ENCODE measurements around the gene TRPT1.
A peak's percentile ranks its signal among the peaks of the same experiment; 100 is the strongest.

Gene TRPT1

GRCh38 chr11:64207256-64208085 is 18.5 kb downstream of the TRPT1 start:
- WGBS, 2 experiments: 90 to 92% methylated on average over 30 of the region's 30 CpGs
- Histone ChIP-seq H3K36me3 (ENCODE audit: control insufficient read depth, insufficient read depth, low read length) (peaks cover 15% of the 10 kb centered on the region), H3K4me1 (ENCODE audit: control insufficient read depth, insufficient read depth, low read length) (no peaks in the 10 kb centered on the region), H3K9me3 (ENCODE audit: control insufficient read depth, low read length) (no peaks in the 10 kb centered on the region), H3K4me3 (ENCODE audit: insufficient read depth, low read depth, low read length) (no peak overlapping the region), H3K27me3 (ENCODE audit: control insufficient read depth, insufficient read depth, low read length, poor library complexity, severe bottlenecking) (no peaks in the 10 kb centered on the region), H3K27ac (ENCODE audit: insufficient read depth, low read depth, low read length, poor library complexity, severe bottlenecking) (peak overlapping the region; percentile 8)

GRCh38 chr11:64206457-64207255 is 19.3 kb downstream of the TRPT1 start, which contains the start of gene FERMT3:
TSS of gene FERMT3 (plus strand) at chr11:64206721. CDS start at chr11:64207365, 644 bp downstream.
- Histone ChIP-seq H3K4me1 (ENCODE audit: control insufficient read depth, insufficient read depth, low read length) (no peaks in the 10 kb centered on the region), H3K27me3 (ENCODE audit: control insufficient read depth, insufficient read depth, low read length, poor library complexity, severe bottlenecking) (no peaks in the 10 kb centered on the region), H3K27ac (ENCODE audit: insufficient read depth, low read depth, low read length, poor library complexity, severe bottlenecking) (peak within 1 kb of the TSS; percentile 8), H3K4me3 (ENCODE audit: insufficient read depth, low read depth, low read length) (no peak within 1 kb of the TSS), H3K36me3 (ENCODE audit: control insufficient read depth, insufficient read depth, low read length) (peaks cover 23% of the 10 kb centered on the region), H3K9me3 (ENCODE audit: control insufficient read depth, low read length) (no peaks in the 10 kb centered on the region)
- 94 to 95% methylated on average over 27 of the region's 27 CpGs for WGBS, 2 experiments

- no peaks in the 10 kb centered on the region for H3K4me1 ChIP-seq (ENCODE audit: control insufficient read depth, insufficient read depth, low read length)
These were observed 21.5 kb downstream of the TRPT1 start for GRCh38 chr11:64204464-64204989.

GRCh38 chr11:64204080-64204440 is 21.9 kb downstream of the TRPT1 start:
- no peaks in the 10 kb centered on the region for H3K4me1 ChIP-seq (ENCODE audit: control insufficient read depth, insufficient read depth, low read length)
- WGBS, 2 experiments: 92 to 95% methylated on average over 16 of the region's 16 CpGs
- no peaks in the 10 kb centered on the region for H3K9me3 ChIP-seq (ENCODE audit: control insufficient read depth, low read length)
- H3K4me3 ChIP-seq (ENCODE audit: insufficient read depth, low read depth, low read length): no peak overlapping the region
- H3K27me3 ChIP-seq (ENCODE audit: control insufficient read depth, insufficient read depth, low read length, poor library complexity, severe bottlenecking): no peaks in the 10 kb centered on the region
- H3K27ac ChIP-seq (ENCODE audit: insufficient read depth, low read depth, low read length, poor library complexity, severe bottlenecking): no peak overlapping the region
- H3K36me3 ChIP-seq (ENCODE audit: control insufficient read depth, insufficient read depth, low read length): peaks cover 41% of the 10 kb centered on the region

More at GRCh38 chr11:64204464-64204989, 21.5 kb downstream of the TRPT1 start:
- H3K4me3 ChIP-seq (ENCODE audit: insufficient read depth, low read depth, low read length): no peak overlapping the region
- H3K9me3 ChIP-seq (ENCODE audit: control insufficient read depth, low read length): no peaks in the 10 kb centered on the region
- H3K27ac ChIP-seq (ENCODE audit: insufficient read depth, low read depth, low read length, poor library complexity, severe bottlenecking): no peak overlapping the region
- peaks cover 41% of the 10 kb centered on the region for H3K36me3 ChIP-seq (ENCODE audit: control insufficient read depth, insufficient read depth, low read length)
- WGBS, 2 experiments: 74 to 79% methylated on average over 7 of the region's 7 CpGs
- no peaks in the 10 kb centered on the region for H3K27me3 ChIP-seq (ENCODE audit: control insufficient read depth, insufficient read depth, low read length, poor library complexity, severe bottlenecking)

- WGBS, 2 experiments: 92 to 94% methylated on average over 27 of the region's 27 CpGs
- peaks cover 45% of the 10 kb centered on the region for H3K36me3 ChIP-seq (ENCODE audit: control insufficient read depth, insufficient read depth, low read length)
- H3K27me3 ChIP-seq (ENCODE audit: control insufficient read depth, insufficient read depth, low read length, poor library complexity, severe bottlenecking): no peaks in the 10 kb centered on the region
- no peaks in the 10 kb centered on the region for H3K4me1 ChIP-seq (ENCODE audit: control insufficient read depth, insufficient read depth, low read length)
- H3K27ac ChIP-seq (ENCODE audit: insufficient read depth, low read depth, low read length, poor library complexity, severe bottlenecking): no peak overlapping the region
- H3K9me3 ChIP-seq (ENCODE audit: control insufficient read depth, low read length): no peaks in the 10 kb centered on the region
- H3K4me3 ChIP-seq (ENCODE audit: insufficient read depth, low read depth, low read length): no peak overlapping the region
These were observed 22.4 kb downstream of the TRPT1 start for GRCh38 chr11:64203421-64204079.

- no peaks in the 10 kb centered on the region for H3K4me1 ChIP-seq (ENCODE audit: control insufficient read depth, insufficient read depth, low read length)
- H3K36me3 ChIP-seq (ENCODE audit: control insufficient read depth, insufficient read depth, low read length): peaks cover 50% of the 10 kb centered on the region
- no peak overlapping the region for H3K27ac ChIP-seq (ENCODE audit: insufficient read depth, low read depth, low read length, poor library complexity, severe bottlenecking)
- H3K9me3 ChIP-seq (ENCODE audit: control insufficient read depth, low read length): no peaks in the 10 kb centered on the region
- 95 to 98% methylated on average over 9 of the region's 9 CpGs for WGBS, 2 experiments
- no peak overlapping the region for H3K4me3 ChIP-seq (ENCODE audit: insufficient read depth, low read depth, low read length)
- H3K27me3 ChIP-seq (ENCODE audit: control insufficient read depth, insufficient read depth, low read length, poor library complexity, severe bottlenecking): no peaks in the 10 kb centered on the region
These were observed 23.0 kb downstream of the TRPT1 start for GRCh38 chr11:64202992-64203391.

GRCh38 chr11:64201543-64201942 is 24.4 kb downstream of the TRPT1 start:
- Histone ChIP-seq H3K36me3 (ENCODE audit: control insufficient read depth, insufficient read depth, low read length) (peaks cover 64% of the 10 kb centered on the region), H3K9me3 (ENCODE audit: control insufficient read depth, low read length) (no peaks in the 10 kb centered on the region), H3K27ac (ENCODE audit: insufficient read depth, low read depth, low read length, poor library complexity, severe bottlenecking) (no peak overlapping the region), H3K4me1 (ENCODE audit: control insufficient read depth, insufficient read depth, low read length) (no peaks in the 10 kb centered on the region), H3K27me3 (ENCODE audit: control insufficient read depth, insufficient read depth, low read length, poor library complexity, severe bottlenecking) (no peaks in the 10 kb centered on the region), H3K4me3 (ENCODE audit: insufficient read depth, low read depth, low read length) (no peak overlapping the region)
- 90 to 96% methylated on average over 3 of the region's 3 CpGs for WGBS, 2 experiments

- no peak overlapping the region for H3K4me3 ChIP-seq (ENCODE audit: insufficient read depth, low read depth, low read length)
- H3K4me1 ChIP-seq (ENCODE audit: control insufficient read depth, insufficient read depth, low read length): no peaks in the 10 kb centered on the region
- no peak overlapping the region for H3K27ac ChIP-seq (ENCODE audit: insufficient read depth, low read depth, low read length, poor library complexity, severe bottlenecking)
- H3K9me3 ChIP-seq (ENCODE audit: control insufficient read depth, low read length): no peaks in the 10 kb centered on the region
- H3K36me3 ChIP-seq (ENCODE audit: control insufficient read depth, insufficient read depth, low read length): peaks cover 75% of the 10 kb centered on the region
- no peaks in the 10 kb centered on the region for H3K27me3 ChIP-seq (ENCODE audit: control insufficient read depth, insufficient read depth, low read length, poor library complexity, severe bottlenecking)
- WGBS, 2 experiments: 92 to 96% methylated on average over 2 of the region's 2 CpGs
These were observed 27.5 kb downstream of the TRPT1 start for GRCh38 chr11:64198511-64198910.

GRCh38 chr11:64196626-64197025 is 29.4 kb downstream of the TRPT1 start:
- H3K9me3 ChIP-seq (ENCODE audit: control insufficient read depth, low read length): no peaks in the 10 kb centered on the region
- H3K27ac ChIP-seq (ENCODE audit: insufficient read depth, low read depth, low read length, poor library complexity, severe bottlenecking): no peak overlapping the region
- no peak overlapping the region for H3K4me3 ChIP-seq (ENCODE audit: insufficient read depth, low read depth, low read length)
- no peaks in the 10 kb centered on the region for H3K4me1 ChIP-seq (ENCODE audit: control insufficient read depth, insufficient read depth, low read length)
- WGBS, 2 experiments: 94 to 96% methylated on average over 9 of the region's 9 CpGs
- H3K27me3 ChIP-seq (ENCODE audit: control insufficient read depth, insufficient read depth, low read length, poor library complexity, severe bottlenecking): no peaks in the 10 kb centered on the region
- H3K36me3 ChIP-seq (ENCODE audit: control insufficient read depth, insufficient read depth, low read length): peaks cover 73% of the 10 kb centered on the region
